Gastroesophageal sphincter (tissue), 3 donors: ENCODE results near the gene CSF2RB.

Experiments used
- CTCF ChIP-seq, 4 experiments: fragments of 200-600 bp in 2 of 4; fragments of 450-650 bp in 2 of 4; sonication (generic) in 1 of 4; IDR thresholded peaks; one replicate each; pipeline ENCODE4 v1.5.1; 2017 to 2019; ENCODE audit warnings: antibody characterized with exemption in 4 of 4, mild to moderate bottlenecking in 2 of 4, moderate library complexity in 2 of 4
- POLR2A ChIP-seq, 2 donors: fragments of 450-650 bp; IDR thresholded peaks; one replicate each; pipeline ENCODE4 v1.6.1; 2017; ENCODE audit warnings: antibody characterized with exemption in 2 of 2, mild to moderate bottlenecking in 2 of 2, moderate library complexity in 1 of 2
- POLR2AphosphoS5 ChIP-seq: sonication (generic); formaldehyde crosslinking; IDR thresholded peaks from one replicate; pipeline ENCODE4 v1.6.1; 2017; ENCODE audit warnings: antibody characterized with exemption

DNA sequence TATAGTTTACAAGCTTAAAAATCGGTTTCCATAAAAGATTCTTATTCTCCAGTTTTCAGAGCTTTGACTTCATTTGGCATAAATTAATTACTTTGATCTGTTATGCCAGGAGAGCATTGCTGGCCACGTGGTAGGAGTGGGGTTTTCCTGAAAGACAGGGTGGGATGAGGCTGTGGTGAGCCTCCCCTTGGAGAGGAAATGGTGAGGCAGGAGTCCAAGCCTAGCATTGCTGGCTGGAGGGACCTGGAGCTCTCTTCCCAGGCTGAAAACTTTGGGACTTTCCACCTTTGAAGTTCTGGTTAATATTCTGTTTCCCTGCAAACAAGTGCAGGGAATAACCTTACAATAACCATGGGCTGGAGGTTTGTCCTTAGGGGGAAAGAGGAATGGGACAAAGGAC, 21.1 kb upstream of the CSF2RB start:
- TF ChIP-seq POLR2AphosphoS5 (no peak), CTCF (IDR thresholded peaks at IDR 0.05) (no peak), POLR2A (IDR thresholded peaks at IDR 0.05) (no peak)
